Aorta (tissue), 5 donors: ENCODE data around the gene PPM1G. TPM values are rescaled to one million over a fixed set of nuclear protein-coding genes. Genes with fewer than 3 reads are reported as not detected.
A peak's percentile ranks its signal among the peaks of the same experiment; 100 is the strongest.
"Not testable (repeated sequence)": the region's sequence is repeated elsewhere in the genome, so short reads cannot be mapped to it uniquely, and the experiment has no call there.

Source experiments
- ATAC-seq: fragments of 200-7000 bp; cut with Tn5 transposase; one replicate; pipeline ENCODE4 v1.9.1; 2022; ENCODE audit warnings: moderate library complexity; ENCODE audit not compliant: low FRiP score
- DNase-seq, 2 donors: peaks; one replicate each; pipeline ENCODE4 v3.0.0-alpha.2; 2020
- H3K27ac ChIP-seq, 2 donors: one replicate each; pipeline ENCODE4 v1.5.1; 2013; ENCODE audit warnings: low read length in 2 of 2, mild to moderate bottlenecking in 2 of 2, moderate library complexity in 2 of 2, control low read depth in 1 of 2, inconsistent platforms in 1 of 2, low read depth in 1 of 2
- H3K27me3 ChIP-seq, 2 donors: one replicate each; pipeline ENCODE4 v1.6.1; 2013; ENCODE audit warnings: control low read depth in 1 of 2, low read length in 1 of 2, mild to moderate bottlenecking in 1 of 2, moderate library complexity in 1 of 2; ENCODE audit not compliant: insufficient read depth in 2 of 2, control insufficient read depth in 1 of 2
- H3K36me3 ChIP-seq, 2 donors: one replicate each; pipeline ENCODE4 v1.6.1; 2013; ENCODE audit warnings: control low read depth in 1 of 2, low read length in 1 of 2, mild to moderate bottlenecking in 1 of 2; ENCODE audit not compliant: insufficient read depth in 2 of 2, control insufficient read depth in 1 of 2
- H3K4me1 ChIP-seq, 2 donors: one replicate each; pipeline ENCODE4 v1.6.1; 2013; ENCODE audit warnings: low read length in 2 of 2, control low read depth in 1 of 2, mild to moderate bottlenecking in 1 of 2, moderate library complexity in 1 of 2; ENCODE audit not compliant: insufficient read depth in 2 of 2, control insufficient read depth in 1 of 2
- H3K4me3 ChIP-seq, 2 donors: one replicate each; pipeline ENCODE4 v1.5.1; 2013; ENCODE audit warnings: low read length in 2 of 2, control low read depth in 1 of 2, mild to moderate bottlenecking in 1 of 2
- H3K9me3 ChIP-seq: one replicate; pipeline ENCODE4 v1.6.1; 2013; ENCODE audit warnings: mild to moderate bottlenecking, low read length; ENCODE audit not compliant: control insufficient read depth
- WGBS, 2 donors: extraction: QIAGEN DNeasy Blood & Tissue Kit; methylation state at CpG; one replicate each; pipeline ENCODE4 v1.1.7; 2013; 5-methylcytosine and 5-hydroxymethylcytosine counted together
- intact Hi-C, 2 donors: fragments of 100-400 bp; cut with DNase I; formaldehyde crosslinking; loops; one replicate each; pipeline versions ENCODE4 v1.14.2 to v1.15.0; 2022
- polyA plus RNA-seq, 2 donors: library from polyadenylated mRNA; stranded (reverse); fragments of 200-250 nt; gene quantifications; one replicate each; pipeline ENCODE4 v1.2.3, GENCODE V29; 2013
- total RNA-seq, 2 donors: library from RNA; stranded (reverse); fragmentation: NEBNext Ultra II Directional; extraction: Animal tissue kit (Norgen Biotek cat#: 25700); gene quantifications; one replicate each; pipeline ENCODE4 v1.2.1, GENCODE V29; 2021
- donor health status: healthy with polysubstance abuse.
- donor health status: Bipolar disorder and iron deficiency.
- donor health status: DM: no; HTN: no; CAD: no.
- donor health status: DM: no; HTN: no; CAD: no.
- donor health status: DM: yes; HTN: yes; CAD: no.

The PPM1G gene
- total and polyA plus RNA-seq, 4 donors: 37.3 to 42.7 (median 40.1) TPM

- peak; percentile 71 to 81 for DNase-seq
- peak; percentile 39 for ATAC-seq
- H3K36me3 ChIP-seq: no peaks in the 10 kb centered on the region
- peak overlapping the region in 1 of 2 donors; percentile 55 for H3K27ac ChIP-seq
- intact Hi-C loops: loop anchor here in 1 of 2 donors (2.0 kb wide), 2 partner anchors 15 to 73 kb away; partner anchors contain the start of genes EIF2B4, NRBP1 and SNX17
- no peaks in the 10 kb centered on the region for H3K9me3 ChIP-seq
- H3K4me1 ChIP-seq: no peaks in the 10 kb centered on the region
- H3K27me3 ChIP-seq: no peaks in the 10 kb centered on the region
- H3K4me3 ChIP-seq: peak overlapping the region; percentile 63 to 80
- 0 to 1% methylated on average over 12 of the region's 12 CpGs for WGBS, 2 donors
Observed at GRCh38 chr2:27356056-27356381, 53.4 kb downstream of the PPM1G start.

- Histone ChIP-seq H3K27me3 (no peaks in the 10 kb centered on the region), H3K36me3 (no peaks in the 10 kb centered on the region), H3K27ac (no peak overlapping the region), H3K9me3 (no peaks in the 10 kb centered on the region), H3K4me1 (no peaks in the 10 kb centered on the region), H3K4me3 (no peak overlapping the region)
- 91 to 92% methylated on average over 7 of the region's 7 CpGs for WGBS, 2 donors
- ATAC-seq (no peak), DNase-seq (no peak)
- intact Hi-C loops: no loop called here
Observed at GRCh38 chr2:27354597-27354927, 54.8 kb downstream of the PPM1G start.

- Histone ChIP-seq H3K27ac (no peak overlapping the region), H3K9me3 (no peaks in the 10 kb centered on the region), H3K27me3 (no peaks in the 10 kb centered on the region), H3K36me3 (no peaks in the 10 kb centered on the region), H3K4me3 (no peak overlapping the region), H3K4me1 (no peaks in the 10 kb centered on the region)
- DNase-seq: no peak
- 76 to 80% methylated on average over 7 of the region's 7 CpGs for WGBS, 2 donors
- intact Hi-C loops: no loop called here
- ATAC-seq: no peak
Observed at GRCh38 chr2:27353762-27354596, 55.4 kb downstream of the PPM1G start.

- H3K4me3 ChIP-seq, H3K27me3 ChIP-seq, ATAC-seq, intact Hi-C loops, H3K36me3 ChIP-seq, H3K4me1 ChIP-seq, H3K27ac ChIP-seq, H3K9me3 ChIP-seq, DNase-seq: not testable (repeated sequence)
- 95 to 96% methylated on average over 5 of the region's 5 CpGs for WGBS, 2 donors
Observed at GRCh38 chr2:27353386-27353761, 56.0 kb downstream of the PPM1G start.

- ATAC-seq: no peak
Observed at GRCh38 chr2:27351802-27352598, 57.4 kb downstream of the PPM1G start.

GRCh38 chr2:27350106-27350693 lies 59.2 kb downstream of the PPM1G start:
- DNase-seq: no peak
- Histone ChIP-seq H3K4me3 (no peak overlapping the region), H3K36me3 (no peaks in the 10 kb centered on the region), H3K27ac (no peak overlapping the region), H3K4me1 (no peaks in the 10 kb centered on the region), H3K9me3 (no peaks in the 10 kb centered on the region), H3K27me3 (no peaks in the 10 kb centered on the region)
- intact Hi-C loops: no loop called here
- ATAC-seq: no peak
- WGBS, 2 donors: 76 to 79% methylated on average over 7 of the region's 7 CpGs

More at GRCh38 chr2:27351802-27352598, 57.4 kb downstream of the PPM1G start:
- no peaks in the 10 kb centered on the region for H3K27me3 ChIP-seq
- H3K4me1 ChIP-seq: no peaks in the 10 kb centered on the region
- H3K4me3 ChIP-seq: no peak overlapping the region
- H3K27ac ChIP-seq: no peak overlapping the region
- 82% methylated on average over 6 of the region's 6 CpGs for WGBS, 2 donors
- H3K36me3 ChIP-seq: no peaks in the 10 kb centered on the region
- intact Hi-C loops: no loop called here
- no peaks in the 10 kb centered on the region for H3K9me3 ChIP-seq
- no peak for DNase-seq

GRCh38 chr2:27347641-27348040 lies 61.8 kb downstream of the PPM1G start:
- no peaks in the 10 kb centered on the region for H3K36me3 ChIP-seq
- 89 to 94% methylated on average over 2 of the region's 2 CpGs for WGBS, 2 donors
- H3K27me3 ChIP-seq: no peaks in the 10 kb centered on the region
- no peak overlapping the region for H3K27ac ChIP-seq
- intact Hi-C loops: no loop called here
- H3K4me1 ChIP-seq: no peaks in the 10 kb centered on the region
- ATAC-seq: no peak
- no peak for DNase-seq
- no peaks in the 10 kb centered on the region for H3K9me3 ChIP-seq
- no peak overlapping the region for H3K4me3 ChIP-seq

- intact Hi-C loops: no loop called here
- no peaks in the 10 kb centered on the region for H3K9me3 ChIP-seq
- H3K36me3 ChIP-seq: peaks cover 9 to 15% of the 10 kb centered on the region in 2 donors
- DNase-seq (no peak), ATAC-seq (no peak)
- 93 to 94% methylated on average over 7 of the region's 7 CpGs for WGBS, 2 donors
- no peaks in the 10 kb centered on the region for H3K4me1 ChIP-seq
- H3K27me3 ChIP-seq: no peaks in the 10 kb centered on the region
- no peak overlapping the region for H3K27ac ChIP-seq
- no peak overlapping the region for H3K4me3 ChIP-seq
Observed at GRCh38 chr2:27336173-27336572, 73.2 kb downstream of the PPM1G start.
